ENCODE data around the gene ITPR2.

Gene ITPR2

GRCh38 chr12:26514364-26514763, 318.6 kb downstream of the ITPR2 start:
- DNase-seq (ENCODE audit: low read depth): no peak

- no peak for DNase-seq (ENCODE audit: low read depth)
Measured at GRCh38 chr12:26513363-26514043, 319.5 kb downstream of the ITPR2 start.

DNA sequence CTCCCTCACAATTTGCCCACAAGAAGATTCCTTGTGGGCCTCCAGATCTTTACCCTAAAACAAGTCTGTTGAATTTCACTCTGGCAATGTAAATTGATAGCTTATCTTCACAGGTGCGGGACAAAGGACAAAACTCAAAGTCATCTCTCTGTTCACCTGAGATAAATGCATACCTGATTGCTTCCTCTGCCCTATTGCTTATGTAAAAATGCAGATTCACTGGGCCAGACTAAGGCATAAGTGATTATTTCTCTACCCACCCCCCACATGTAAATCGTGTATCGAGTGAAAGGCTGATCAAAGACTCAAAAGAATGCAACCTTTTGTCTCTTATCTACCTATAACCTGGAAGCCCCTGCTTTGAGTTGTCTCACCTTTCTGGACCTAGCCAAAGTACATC, 320.8 kb downstream of the ITPR2 start:
- no peak for DNase-seq (ENCODE audit: low read depth)

DNA sequence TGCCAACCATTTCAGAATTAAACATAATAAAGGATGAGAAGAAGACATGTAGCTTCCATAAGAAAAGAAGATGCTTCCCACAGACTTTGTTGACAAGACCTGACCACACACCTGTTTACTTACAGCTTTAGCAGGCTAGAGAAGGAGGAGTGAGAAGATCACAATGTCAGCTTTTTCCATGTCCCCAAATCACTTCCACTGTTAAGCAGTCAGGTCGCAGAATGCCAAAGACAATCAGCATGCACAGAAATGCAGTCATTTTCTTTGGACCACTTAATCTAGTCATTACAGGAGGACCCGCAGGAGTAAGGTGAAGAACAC, 322.7 kb downstream of the ITPR2 start:
- no peak for DNase-seq (ENCODE audit: low read depth)

DNA sequence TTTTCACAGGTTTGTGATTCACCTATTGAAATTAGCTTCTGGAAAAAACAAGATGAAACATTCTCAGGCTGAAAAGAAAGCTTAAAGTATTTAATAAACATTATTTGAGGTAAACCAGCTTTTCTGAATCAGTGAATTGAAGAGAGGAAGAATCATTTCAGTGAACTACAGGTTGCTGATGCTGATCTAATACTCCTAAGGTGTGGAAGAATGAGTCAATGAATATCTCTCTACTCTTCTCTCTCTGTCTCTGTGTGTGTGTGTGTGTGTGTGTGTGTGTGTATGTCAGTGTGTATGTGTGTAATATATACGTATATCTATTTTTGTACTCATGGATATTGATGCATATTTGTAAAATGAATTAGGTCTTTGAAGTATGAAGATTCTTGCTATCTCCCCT, 325.4 kb downstream of the ITPR2 start:
- DNase-seq (ENCODE audit: low read depth): no peak

GRCh38 chr12:26499979-26500640, 332.9 kb downstream of the ITPR2 start:
- DNase-seq (ENCODE audit: low read depth): no peak

DNA sequence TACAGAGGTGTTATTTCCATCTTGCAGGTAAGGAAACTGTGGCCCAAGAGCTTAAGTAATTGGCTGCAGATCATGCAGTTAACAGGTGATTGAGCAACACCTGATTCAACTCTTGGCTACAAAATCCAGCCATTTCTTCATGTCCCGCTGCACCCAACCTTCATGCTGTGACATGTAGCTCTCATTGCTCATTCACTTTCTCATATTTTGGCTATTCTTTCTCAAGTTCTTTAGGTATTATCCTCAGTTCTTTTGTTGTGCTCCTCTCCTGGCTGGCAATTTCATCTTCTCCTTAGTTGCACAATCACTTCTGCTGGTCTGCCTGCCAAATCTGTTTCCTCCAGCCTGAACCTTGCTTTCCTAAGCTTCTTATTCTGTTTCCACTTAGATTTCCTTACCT, 336.8 kb downstream of the ITPR2 start:
- DNase-seq (ENCODE audit: low read depth): no peak

- no peak for DNase-seq (ENCODE audit: low read depth)
Measured at GRCh38 chr12:26493656-26494055, 339.3 kb downstream of the ITPR2 start.

DNA sequence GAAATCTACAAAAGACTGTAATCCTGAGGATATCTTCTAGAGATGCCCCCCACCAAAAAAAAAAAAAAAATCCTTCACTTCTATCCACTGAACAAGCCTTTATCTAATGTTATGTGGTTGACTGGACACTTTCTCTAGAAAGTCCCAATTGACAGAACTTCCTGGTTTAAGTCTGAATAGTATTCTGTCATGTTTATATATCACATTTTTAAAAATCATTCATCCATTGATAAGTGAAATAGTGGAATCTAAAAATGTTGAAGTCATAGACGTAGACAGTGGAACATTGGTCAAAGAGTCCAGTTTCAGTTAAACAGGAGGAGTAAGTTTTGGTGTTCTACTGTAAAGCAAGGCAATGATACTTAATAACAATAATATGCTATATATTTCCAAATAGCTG, 340.6 kb downstream of the ITPR2 start:
- no peak for DNase-seq (ENCODE audit: low read depth)

DNA sequence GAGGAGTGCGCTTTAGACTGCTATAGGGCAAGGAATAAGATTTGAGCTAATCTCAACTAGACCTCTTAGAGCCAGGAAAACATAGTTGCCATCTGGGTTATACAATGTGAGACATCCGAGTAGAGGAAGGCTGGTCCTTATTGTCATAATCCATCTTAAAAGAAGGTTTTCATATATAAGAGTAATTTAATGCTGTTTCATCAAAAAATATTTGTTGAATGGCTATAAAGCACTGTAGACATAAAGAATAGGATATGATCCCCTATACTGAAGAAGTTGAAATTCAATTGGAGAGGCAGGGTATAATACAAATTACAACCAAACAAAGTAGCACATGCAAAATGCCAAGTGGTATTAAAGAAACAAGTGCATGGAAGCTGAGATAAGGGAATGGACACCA, 343.1 kb downstream of the ITPR2 start:
- no peak for DNase-seq (ENCODE audit: low read depth)

DNA sequence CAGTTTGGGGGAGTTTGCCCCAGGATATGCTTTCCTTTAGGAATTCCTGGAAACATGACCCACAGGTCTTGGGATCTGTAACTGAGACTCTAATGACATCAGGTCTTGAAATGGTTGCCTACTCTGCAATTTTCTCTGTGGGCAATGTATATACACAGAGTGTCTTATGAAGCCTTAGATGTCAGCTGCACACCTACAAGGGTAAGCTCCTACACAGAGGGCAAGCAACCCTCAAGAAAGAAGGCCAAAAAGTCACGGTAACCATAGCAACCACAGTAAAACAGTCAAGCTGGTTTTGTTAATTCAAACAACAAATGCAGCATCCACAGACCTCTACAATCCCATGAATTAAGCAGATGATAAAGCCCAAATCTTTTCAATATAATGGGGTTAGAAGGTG, 344.6 kb downstream of the ITPR2 start:
- DNase-seq (ENCODE audit: low read depth): no peak

DNA sequence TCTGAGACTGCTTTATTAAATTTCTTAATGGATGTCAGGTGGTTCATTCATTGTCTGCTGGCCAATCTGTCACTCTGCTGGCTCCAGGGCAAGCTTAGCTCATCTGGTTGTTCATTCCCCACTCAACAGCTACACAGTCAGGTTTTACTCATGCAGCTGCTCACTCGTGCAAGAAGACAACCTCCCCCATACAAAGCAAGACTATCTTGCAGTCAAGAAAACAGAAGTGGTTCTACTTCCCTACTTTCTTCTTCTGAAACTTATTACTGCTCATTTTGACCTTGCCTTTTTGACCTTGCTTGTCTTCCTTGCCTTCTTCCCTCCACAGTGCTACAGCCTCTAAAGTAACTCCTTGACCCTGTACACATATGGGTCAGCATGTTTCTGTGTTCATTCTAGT, 359.7 kb downstream of the ITPR2 start:
- no peak for DNase-seq (ENCODE audit: low read depth)

GRCh38 chr12:26471560-26471959, 361.4 kb downstream of the ITPR2 start:
- DNase-seq (ENCODE audit: low read depth): no peak

- DNase-seq (ENCODE audit: low read depth): no peak
Measured at GRCh38 chr12:26469421-26470180, 363.4 kb downstream of the ITPR2 start.

DNA sequence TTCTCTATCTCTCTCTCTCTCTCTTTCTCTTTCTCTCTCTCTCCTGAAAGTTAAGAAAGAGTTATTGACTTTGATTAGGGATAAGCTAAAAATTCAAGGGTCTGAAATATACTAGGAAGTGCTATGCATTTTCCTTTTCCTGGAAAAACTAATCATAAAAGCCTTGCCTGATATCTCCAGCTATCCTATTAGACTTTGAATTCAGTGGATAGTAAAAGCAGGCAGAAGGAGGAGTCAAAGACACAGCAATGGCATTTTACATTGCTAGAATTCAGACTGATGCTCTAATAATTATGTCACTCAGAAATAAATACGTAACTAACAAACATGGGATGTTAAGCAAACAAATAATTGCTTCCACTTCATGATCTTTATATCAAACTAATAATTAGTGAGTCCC, 365.6 kb downstream of the ITPR2 start:
- no peak for DNase-seq (ENCODE audit: low read depth)

GRCh38 chr12:26466726-26467125, 366.3 kb downstream of the ITPR2 start:
- DNase-seq (ENCODE audit: low read depth): no peak

DNA sequence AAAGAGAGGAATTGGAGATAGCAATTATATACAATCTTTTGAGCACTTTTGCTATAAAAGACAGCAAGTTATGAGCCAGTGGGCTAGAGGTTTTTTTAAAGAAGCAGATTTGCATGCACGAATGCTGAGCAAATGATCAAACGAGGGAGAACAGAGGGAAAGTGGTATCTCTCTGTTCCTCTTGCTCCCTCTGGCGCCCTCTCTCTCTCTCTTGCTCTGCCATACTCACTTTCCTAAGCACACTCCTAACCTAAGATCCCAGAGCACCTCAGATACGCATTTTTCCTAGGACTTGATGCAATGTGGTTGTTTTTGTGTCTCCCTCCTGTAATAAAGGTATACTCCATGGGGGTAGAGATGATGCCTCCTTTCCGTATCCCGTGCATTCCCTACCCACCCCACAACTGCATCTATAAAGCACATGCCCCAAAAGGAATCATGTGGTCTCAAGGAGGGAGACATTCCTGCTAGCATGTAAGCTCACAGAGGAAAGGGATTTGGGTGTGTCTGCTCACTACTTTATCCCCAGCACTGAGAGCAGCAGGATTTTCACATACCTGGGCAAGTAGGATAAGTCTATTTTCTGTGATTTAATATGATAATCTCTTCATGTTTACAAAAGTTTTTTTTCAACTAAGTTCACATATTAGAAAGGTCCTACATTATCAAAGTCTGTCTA, 367.4 kb downstream of the ITPR2 start:
- no peak for DNase-seq (ENCODE audit: low read depth)

- no peak for DNase-seq (ENCODE audit: low read depth)
Measured at GRCh38 chr12:26461776-26462175, 371.2 kb downstream of the ITPR2 start.

- no peak for DNase-seq (ENCODE audit: low read depth)
Measured at GRCh38 chr12:26460361-26460760, 372.6 kb downstream of the ITPR2 start.

- no peak for DNase-seq (ENCODE audit: low read depth)
Measured at GRCh38 chr12:26455936-26456574, 376.9 kb downstream of the ITPR2 start.

GRCh38 chr12:26453246-26453645, 379.7 kb downstream of the ITPR2 start:
- no peak for DNase-seq (ENCODE audit: low read depth)

- no peak for DNase-seq (ENCODE audit: low read depth)
Measured at GRCh38 chr12:26452511-26452910, 380.5 kb downstream of the ITPR2 start.
